CD4-positive, alpha-beta T cell treated with Interleukin-17A for 4 hours (primary cell): ENCODE results near the gene ZYG11B.
"Not testable (repeated sequence)": the region's sequence is repeated elsewhere in the genome, so short reads cannot be mapped to it uniquely, and the experiment has no call there.

ENCODE experiments used
- DNase-seq: peaks from one replicate; pipeline ENCODE4 v3.0.0-alpha.2; 2020; ENCODE audit warnings: mixed read lengths

ZYG11B gene

DNA sequence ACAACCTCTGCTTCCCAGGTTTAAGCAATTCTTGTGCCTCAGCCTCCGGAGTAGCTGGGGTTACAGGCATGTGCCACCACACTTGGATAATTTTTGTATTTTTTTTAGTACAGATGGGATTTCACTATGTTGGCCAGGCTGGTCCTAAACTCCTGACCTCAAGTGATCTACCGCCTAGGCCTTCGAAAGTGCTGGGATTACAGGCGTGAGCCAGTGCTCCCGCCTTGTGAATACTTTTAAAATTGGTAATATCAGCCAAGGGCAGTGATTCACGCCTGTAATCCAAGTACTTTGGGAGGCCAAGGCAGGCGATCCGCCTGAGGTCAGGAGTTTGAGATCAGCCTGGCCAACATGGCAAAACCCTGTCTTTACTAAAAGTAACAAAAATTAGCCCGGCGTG lies 33.7 kb downstream of the ZYG11B start:
- no peak for DNase-seq

DNA sequence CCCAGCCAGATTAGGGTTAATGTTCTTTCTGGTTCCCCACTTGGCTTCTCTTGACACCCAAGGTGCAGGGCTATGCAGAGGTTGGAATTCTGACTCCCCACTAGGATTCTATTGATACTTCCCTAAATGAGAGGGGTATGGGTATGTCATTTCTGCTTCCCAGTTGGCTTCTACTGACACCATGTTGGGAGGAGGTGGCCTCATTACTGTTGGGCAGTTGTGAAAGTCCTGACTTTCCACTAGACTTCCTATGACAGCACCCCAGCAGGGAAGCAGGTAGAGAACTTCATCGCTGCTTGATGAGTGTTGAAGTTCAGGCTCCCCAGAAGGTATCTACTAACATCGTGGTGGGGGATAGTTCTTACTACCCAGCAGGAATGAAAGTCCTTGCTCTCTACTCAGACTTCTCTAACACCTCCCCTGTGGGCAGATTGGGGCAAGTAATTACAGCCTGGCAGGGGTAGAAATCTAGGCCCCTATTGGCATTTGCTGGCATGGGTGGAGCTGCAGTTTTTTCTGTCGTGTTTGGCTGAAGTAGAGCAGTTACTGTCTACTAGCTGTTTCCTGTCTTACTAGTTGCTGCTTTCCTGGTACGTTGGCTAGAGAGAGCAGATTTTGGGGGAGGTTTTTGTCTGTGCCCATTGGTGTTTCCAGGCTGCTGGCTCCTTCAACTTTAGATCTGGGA lies 41.5 kb downstream of the ZYG11B start:
- DNase-seq: no peak

DNA sequence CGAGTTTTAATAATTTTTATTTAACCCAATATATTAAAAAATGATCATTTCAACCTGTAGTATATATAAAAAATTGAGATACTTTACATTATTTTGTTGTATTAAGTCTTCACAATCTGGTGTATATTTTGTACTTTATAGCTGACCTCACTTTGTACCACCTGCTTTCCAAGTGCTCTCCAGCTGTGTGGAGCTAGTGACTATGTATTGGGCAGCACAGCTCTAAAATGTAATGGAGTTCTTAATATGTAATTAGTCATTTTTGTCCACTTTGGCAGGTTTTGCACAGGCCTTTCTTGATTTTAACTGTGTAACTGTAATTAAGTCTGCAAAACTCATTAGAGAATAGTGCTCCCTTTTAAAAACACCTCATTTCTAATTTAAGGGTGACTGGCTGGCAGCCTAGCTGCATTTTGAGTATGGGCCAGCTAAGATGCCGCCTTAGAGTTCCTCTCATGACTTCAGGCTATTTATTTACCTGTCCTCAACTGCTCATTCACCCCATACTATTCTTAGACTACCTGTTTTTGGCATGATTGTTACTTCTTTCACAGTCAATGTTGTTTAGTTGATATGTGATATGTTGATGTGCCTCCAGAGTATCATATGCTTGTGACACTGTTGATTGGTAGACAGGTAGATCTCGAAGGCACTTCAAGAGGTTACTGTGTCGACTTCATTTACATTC lies 43.2 kb downstream of the ZYG11B start:
- DNase-seq: no peak

DNA sequence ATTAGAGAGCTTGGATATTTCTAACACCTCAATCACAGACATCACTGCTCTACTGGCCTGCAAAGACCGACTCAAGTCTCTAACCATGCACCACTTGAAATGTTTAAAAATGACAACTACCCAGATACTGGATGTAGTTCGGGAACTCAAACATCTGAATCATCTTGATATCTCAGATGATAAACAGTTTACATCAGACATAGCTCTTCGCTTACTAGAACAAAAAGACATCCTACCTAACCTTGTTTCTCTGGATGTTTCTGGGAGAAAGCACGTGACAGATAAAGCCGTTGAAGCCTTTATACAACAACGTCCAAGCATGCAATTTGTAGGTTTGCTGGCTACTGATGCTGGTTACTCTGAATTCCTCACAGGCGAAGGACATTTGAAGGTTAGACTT lies 45.1 kb downstream of the ZYG11B start:
- no peak for DNase-seq

DNA sequence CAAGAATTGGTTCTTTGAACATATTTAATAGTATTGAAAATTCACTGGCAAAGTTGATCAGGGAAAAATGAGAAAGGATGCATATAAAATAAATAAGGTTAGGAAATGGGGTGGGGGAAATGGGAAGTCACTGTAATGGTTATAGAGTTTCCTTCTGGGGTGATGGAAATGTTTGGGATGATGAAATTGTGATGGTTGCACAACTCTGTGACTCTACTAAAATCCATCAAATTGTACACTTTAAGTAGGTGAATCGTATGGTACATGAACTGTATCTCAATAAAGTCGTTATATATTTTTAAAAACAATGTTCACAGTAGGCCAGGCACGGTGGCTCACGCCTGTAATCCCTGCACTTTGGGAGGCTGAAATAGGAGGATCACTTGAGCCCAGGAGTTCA lies 59.9 kb downstream of the ZYG11B start:
- no peak for DNase-seq

DNA sequence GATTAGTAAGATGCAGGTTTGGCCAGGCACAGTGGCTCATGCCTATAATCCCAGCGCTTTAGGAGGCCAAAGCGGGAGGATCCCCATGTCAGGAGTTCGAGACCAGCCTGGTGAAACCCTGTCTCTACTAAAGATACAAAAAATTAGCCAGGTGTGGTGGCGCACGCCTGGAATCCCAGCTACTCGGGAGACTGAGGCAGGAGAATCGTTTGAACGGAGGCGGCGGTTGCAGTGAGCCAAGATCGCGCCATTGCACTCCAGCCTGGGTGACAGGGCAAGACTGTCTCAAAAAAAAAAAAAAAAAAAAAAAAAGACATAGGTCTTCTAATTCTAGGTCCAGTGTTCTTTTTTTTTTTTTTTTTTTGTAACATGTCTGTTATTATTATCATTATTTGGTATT lies 64.2 kb downstream of the ZYG11B start:
- not testable (repeated sequence) for DNase-seq

DNA sequence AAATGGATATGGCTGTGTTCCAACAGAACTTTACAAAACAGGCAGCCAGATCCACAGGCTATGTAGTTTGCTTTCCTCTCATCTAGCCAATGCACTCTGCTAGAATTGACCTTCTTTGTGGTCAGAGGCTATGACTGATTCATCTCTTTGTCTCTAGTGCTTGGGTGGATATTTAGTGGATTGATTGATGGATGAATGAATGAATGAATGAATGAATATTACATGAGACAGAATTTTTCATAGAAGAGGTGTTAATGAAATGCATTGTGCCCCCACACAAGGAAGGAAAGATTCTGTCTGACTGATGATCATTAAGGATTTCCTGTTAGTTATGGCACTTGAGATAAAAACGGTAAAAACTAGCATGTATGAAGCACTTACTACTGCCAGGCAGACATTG lies 65.8 kb downstream of the ZYG11B start:
- no peak for DNase-seq

DNA sequence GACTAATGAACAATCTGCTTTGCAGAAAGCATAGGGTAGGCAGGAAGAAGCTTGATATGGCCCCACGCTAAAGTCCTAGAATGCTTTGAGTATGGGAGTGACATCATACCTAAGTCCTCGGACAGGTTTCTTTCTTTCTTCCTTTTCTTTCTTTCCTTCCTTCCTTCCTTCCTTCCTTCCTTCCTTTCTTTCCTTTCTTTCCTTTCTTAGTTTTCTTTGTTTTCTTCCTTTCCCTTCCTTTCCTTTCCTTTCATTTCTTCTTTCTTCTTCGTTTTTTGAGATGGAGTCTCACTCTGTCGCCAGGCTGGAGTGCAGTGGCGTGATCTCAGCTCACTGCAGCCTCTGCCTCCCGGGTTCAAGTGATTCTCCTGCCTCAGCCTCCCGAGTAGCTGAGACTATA lies 67.5 kb downstream of the ZYG11B start:
- DNase-seq: not testable (repeated sequence)

DNA sequence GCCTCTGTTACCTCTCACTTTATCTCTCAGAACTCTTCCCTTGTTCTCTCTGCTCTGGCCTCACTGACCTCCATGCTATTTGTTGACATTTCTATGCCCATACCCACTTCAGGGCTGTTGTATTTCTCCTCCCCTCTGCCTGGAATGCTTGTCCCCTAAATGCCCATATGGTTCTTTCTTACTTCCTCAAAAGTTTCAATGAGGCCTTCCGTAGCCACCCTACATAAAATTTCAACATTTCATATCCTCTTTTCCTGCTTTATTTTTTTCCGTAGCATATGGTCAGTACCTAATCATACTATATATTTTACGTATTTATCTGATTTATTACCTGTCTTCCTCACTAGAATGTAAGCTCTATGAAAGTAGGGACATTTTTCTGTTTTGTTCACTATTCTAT lies 69.2 kb downstream of the ZYG11B start:
- no peak for DNase-seq

DNA sequence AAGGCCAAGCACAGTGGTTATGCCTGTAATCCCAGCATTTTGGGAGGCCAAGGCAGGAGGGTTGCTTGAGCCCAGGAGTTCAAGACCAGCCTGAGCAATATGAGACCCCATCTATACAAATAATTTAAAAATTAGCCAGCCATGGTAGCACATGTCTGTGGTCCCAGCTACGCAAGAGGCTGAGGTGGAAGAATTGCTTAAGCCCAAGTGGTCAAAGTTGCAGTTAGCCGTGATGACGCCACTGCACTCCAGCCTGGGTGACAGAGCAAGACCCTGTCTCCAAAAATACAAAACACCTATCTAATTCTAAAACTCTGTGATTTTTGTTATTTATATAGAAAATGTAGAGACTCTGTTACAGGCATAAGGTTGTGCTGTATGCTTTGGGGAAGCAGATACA lies 72.1 kb downstream of the ZYG11B start:
- no peak for DNase-seq

DNA sequence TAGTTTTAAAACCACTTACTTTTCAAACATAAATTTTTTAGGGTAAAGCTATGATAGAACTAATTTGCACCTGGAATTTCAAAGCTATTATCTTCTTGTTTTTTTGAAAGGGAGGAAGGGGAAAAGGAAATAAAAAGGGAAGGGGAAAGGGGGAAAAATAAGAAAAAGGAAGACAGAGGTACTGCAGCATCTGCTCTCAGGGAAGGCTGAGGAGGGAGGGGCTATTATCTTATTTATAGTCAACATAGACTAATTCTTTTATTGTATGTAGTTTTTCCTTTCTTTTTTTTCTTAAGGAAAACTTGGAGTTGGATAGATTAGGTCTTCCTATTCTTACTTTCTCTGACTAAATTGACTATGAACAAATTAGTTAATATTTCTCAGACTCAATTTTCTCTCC lies 74.8 kb downstream of the ZYG11B start:
- no peak for DNase-seq

DNA sequence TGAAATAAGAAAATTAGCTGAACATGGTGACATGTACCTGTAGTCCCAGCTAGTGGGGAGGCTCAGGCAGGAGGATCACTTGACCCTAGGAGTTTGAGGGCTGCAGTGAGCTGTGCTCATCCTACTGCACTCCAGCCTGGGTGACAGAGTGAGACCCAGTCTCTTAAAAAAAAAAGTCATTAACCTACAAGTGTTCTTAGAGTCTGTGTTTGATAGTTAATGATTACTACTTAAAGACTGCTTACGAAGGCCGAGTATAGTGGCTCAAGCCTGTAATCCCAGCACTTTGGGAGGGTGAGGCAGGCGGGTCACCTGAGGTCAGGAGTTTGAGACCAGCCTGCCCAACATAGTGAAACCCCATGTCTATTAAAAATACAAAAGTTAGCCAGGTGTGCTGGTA lies 77.8 kb downstream of the ZYG11B start:
- not testable (repeated sequence) for DNase-seq

DNA sequence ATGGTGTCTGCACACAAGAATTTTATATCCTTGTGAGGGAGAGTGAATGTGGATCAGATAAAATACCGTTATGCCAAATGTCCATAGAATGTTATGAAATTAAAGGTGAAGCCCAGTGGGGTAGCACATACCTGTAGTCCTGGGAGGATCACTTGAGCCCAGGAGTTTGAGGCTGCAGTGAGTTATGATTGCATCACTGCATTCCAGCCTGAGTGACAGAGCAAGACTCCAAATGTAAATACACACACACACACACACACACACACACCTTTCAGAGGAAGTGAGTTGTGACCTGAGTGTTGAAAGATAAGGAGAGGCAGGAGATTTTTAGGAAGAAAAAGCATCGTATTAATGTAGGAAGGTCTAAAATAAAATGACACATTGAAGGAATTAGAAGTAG lies 88.2 kb downstream of the ZYG11B start:
- no peak for DNase-seq

DNA sequence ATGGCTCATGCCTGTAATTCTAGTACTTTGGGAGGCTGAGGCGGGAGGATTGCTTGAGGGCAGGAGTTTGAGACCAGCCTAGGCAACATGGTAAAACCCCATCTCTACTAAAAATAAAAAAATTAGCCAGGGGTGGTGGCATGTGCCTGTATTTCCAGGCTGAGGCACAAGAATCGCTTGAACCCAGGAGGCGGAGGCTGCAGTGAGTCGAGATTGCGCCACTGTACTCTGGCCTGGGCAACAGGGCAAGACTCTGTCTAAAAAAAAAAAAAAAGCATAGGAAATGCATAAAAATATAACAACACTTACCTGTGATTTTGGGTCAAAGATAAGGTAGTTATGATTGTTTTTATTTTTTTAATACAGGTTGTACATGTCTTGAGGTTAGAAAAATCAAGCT lies 94.6 kb downstream of the ZYG11B start:
- DNase-seq: not testable (repeated sequence)

DNA sequence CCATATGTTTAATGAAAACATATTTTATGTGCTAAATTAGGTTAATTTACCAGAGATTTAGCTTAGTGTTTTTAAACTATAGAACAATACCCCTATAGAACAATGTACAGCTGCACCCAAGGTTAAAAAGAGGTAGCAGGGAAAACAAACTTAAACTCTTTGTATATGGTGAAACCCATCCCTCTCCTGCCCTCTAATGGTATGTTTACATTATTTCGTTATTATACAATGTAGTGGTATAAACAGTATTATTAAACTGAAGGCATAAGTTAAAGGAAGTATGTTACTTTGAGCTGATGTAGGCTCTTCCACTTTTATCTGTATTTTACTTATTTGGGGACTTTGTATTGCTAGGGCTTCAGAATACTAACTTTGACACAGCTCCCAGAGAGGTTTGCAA lies 99.6 kb downstream of the ZYG11B start:
- no peak for DNase-seq

DNA sequence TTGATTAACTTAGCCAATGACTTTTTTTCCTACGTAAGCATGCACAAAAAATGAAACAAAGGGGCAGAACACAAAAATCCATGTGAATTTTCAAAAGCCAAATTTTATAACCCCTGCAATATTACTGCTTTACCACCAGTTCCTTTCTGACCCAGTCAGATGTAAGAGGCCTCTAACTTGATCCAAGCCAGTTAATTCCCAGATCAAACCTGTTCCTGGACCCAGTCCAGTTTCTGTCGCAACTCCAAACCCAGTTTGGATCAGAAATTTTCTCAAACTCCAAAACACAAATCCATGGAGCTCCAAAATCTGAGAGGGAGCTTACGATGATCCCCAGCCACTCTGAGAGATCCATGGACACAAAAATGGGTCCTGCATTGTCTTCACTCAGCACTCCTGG lies 108.5 kb downstream of the ZYG11B start:
- DNase-seq: no peak

DNA sequence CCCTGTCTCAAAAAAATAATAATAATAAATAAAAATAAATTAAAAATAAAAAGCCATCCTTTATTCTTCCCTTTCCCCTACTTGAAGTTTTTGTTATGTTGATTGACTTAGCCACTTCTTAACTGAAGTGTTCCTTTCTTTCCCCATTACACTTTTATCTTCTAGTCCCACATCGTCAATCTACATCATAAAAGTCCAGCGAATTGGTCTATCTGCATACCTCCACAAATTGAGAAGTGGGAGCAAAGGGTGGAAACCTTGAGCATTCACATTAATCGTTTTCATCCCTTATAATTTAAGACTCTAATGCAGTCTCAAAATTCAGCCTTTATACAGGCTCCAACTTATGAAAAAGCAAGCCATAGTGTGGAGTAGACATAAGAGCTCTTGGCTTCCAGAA lies 109.8 kb downstream of the ZYG11B start:
- no peak for DNase-seq

DNA sequence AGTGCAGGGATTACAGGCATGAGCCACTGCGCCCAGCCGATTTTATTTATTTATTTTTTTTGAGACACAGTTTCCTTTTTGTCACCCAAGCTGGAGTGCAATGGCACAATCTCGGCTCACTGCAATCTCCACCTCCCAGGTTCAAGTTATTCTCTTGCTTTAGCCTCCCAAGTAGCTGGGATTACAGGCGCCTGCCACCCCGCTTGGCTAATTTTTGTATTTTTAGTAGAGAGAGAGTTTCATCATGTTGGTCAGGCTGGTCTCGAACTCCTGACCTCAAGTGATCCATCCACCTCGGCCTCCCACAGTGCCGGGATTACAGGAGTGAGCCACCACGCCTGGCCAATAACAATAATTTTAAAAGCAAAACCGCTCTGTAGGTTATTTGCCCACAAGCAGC lies 112.9 kb downstream of the ZYG11B start:
- not testable (repeated sequence) for DNase-seq

DNA sequence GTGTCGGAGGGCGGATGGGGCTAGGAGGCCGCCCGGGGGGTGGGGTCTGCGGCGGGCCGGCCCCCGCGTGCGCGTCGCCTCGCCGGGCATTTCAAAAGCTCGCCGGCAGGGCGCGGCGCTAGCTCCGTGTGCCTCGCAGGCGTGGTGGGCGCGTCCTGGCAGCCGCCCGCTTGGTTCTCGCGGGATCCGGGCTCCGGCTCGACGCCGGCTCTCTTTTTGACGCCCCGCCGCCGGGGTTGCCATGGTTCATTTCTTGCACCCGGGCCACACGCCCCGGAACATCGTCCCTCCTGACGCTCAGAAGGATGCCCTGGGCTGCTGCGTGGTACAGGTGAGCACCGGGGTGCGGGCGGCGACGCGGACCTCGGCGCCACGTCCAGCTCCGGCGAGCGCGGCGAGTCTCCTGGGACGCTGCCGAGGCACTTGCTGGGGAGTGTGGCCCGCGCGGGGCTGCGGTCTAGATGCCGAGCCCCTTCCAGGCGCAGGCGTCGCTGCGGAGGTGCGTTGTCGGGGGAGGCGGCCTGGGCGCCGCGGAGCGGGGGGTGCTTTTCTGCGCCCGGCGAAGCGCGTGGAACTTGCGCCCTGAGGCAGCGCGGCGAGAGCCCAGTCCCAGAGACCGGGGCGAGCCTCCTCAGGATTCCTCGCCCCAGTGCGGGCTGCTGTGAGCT lies 116.5 kb downstream of the ZYG11B start, which contains the start of gene ZYG11A:
TSS of gene ZYG11A (plus strand) at position 118 of the 668 bp plus-strand sequence. CDS start at position 242, 124 bp downstream.
- DNase-seq: peak; percentile 71

DNA sequence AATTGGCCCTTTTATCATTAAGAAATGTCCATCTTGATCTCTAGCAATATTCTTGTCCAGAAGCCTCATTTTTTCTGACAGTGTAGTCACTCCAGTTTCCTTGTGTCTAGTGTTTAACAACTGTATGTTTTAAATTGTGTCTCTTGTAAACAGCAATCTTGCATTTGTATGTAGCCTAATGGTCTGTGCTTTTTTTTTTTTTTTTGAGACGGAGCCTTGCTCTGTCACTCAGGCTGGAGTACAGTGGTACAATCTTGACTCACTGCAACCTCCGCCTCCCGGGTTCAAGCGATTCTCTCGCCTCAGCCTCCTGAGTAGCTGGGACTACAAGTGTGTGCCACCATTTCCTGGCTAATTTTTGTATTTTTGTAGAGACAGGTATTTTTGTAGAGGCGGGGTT lies 118.9 kb downstream of the ZYG11B start:
- DNase-seq: not testable (repeated sequence)

DNA sequence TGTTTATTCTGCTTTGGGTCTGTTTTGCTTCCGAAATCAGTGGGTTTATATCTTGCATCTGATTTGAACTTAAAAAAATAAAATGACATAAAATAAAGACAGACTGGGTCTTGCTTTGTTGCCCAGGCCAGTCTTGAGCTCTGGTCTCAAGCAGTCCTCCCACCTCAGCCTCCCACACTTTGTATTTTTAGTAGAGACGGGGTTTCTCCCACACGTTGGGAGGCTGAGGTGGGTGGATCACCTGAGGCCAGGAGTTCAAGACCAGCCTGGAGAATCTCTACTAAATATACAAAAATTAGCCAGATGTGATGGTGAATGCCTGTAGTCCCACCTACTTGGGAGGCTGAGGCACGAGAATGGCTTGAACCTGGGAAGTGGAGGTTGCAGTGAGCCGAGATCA lies 122.2 kb downstream of the ZYG11B start:
- no peak for DNase-seq

DNA sequence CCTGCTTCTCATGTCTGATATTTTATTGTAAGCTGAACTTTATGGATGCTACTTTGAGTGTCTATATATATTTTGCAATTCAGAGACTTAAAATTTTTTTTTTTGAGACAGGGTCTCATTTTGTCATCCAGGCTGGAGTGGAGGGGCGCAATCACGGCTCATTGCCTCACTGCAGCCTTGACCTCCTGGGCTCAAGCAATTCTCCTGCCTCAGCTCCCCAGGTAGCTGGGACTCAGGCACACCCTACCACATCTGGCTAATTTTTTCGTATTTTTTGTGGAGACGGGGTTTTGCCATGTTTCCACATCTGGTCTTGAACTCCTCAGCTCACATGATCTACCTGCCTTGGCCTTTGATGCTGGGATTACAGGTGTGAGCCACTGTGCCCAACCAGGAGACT lies 124.7 kb downstream of the ZYG11B start:
- no peak for DNase-seq

DNA sequence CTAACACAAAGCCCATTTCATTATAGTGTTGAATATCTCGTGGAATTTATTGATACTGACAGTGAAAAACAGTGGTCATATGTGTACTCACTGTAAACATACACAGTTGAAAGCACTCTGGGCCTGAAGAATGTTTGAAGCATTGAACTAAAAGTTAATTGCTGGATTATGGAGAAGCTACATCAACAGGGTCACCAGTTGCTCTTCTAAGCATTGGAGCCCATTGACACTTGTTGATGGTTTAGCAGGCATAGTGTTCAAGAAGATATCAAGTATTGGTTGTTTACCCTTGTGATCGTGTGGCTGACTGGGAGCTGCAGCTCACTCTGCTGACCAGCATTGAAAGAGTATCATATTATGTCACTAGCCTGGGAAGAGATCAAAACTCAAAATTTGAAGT lies 126.6 kb downstream of the ZYG11B start:
- no peak for DNase-seq

DNA sequence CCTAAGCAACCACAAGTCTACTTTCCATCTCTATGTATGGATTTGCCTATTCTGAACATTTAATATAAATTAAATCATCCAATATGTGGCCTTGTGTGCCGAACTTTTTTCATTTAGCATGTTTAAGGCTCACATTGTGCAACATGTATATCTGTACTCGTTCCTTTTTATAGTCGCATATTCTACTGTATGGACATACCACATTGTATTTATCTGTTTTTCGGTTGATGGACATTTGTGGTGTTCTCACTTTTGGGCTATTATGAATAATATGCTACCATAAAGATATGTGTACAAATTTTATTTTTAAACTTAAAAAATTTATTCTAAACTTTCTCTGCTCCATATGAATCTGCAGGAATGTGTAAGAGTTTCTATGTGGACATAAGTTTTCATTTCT lies 129.3 kb downstream of the ZYG11B start:
- DNase-seq: no peak
